C4-2B (cell line): ENCODE measurements around the gene ACOT2.
"Not testable (repeated sequence)": the region's sequence is repeated elsewhere in the genome, so short reads cannot be mapped to it uniquely, and the experiment has no call there.

Experiments used
- CTCF ChIP-seq: fragments of 450-650 bp; conservative IDR thresholded peaks from 2 replicates; pipeline ENCODE4 v1.5.1; 2017; ENCODE audit warnings: mild to moderate bottlenecking
- ZFX ChIP-seq: fragments of 450-650 bp; IDR thresholded peaks from 2 replicates; pipeline ENCODE4 v1.6.1; 2017

- not testable (repeated sequence) for TF ChIP-seq CTCF
- peak; percentile 95 for TF ChIP-seq ZFX
Observed at GRCh38 chr14:73569185-73569958, at the start of gene ACOT2.
